ENCODE results near the gene CYP2A7. TPM values are rescaled to one million over a fixed set of nuclear protein-coding genes. Genes with fewer than 3 reads are reported as not detected.
"Not testable (repeated sequence)": the region's sequence is repeated elsewhere in the genome, so short reads cannot be mapped to it uniquely, and the experiment has no call there.

Gene CYP2A7
- total RNA-seq, 5 donors from 2014 or later (not counting 1 experiment from before 2014, with no cell fraction given): not detected

GRCh38 chr19:40922237-40923160 is 40.5 kb upstream of the CYP2A7 start:
- H3K36me3 ChIP-seq (ENCODE audit: control insufficient read depth in 2 of 2, extremely low read depth in 1 of 2, insufficient read depth in 1 of 2, low read length in 1 of 2); H3K4me1 Mint-ChIP-seq; H3K27ac ChIP-seq (ENCODE audit: low read length); H3K4me1 ChIP-seq (ENCODE audit: control insufficient read depth in 1 of 2, extremely low read depth in 1 of 2, insufficient read depth in 2 of 2, low read length in 2 of 2); H3K27ac Mint-ChIP-seq; DNase-seq; H3K9me3 ChIP-seq; POLR2A ChIA-PET; ATAC-seq (replicated peaks in 1 of 4); H3K36me3 Mint-ChIP-seq; CTCF ChIA-PET; H3K4me3 Mint-ChIP-seq; H3K4me3 ChIP-seq (ENCODE audit: control insufficient read depth in 1 of 2, extremely low read depth in 1 of 2, low read length in 1 of 2): not testable (repeated sequence)
- 100% methylated on average over 1 of the region's 11 CpGs for WGBS (ENCODE audit: insufficient coverage)
- H3K27me3 Mint-ChIP-seq: peaks cover 4 to 17% of the 10 kb centered on the region in 2 donors
- H3K27me3 ChIP-seq (replicated peaks in 1 of 2; ENCODE audit: control insufficient read depth in 2 of 2, extremely low read depth in 1 of 2, insufficient read depth in 2 of 2, low read length in 1 of 2): peaks cover 2 to 15% of the 10 kb centered on the region in 2 experiments
- peaks cover 6 to 21% (median 16%) of the 10 kb centered on the region in 3 donors for H3K9me3 Mint-ChIP-seq

GRCh38 chr19:40921005-40921897 is 39.2 kb upstream of the CYP2A7 start:
- Histone ChIP-seq H3K36me3 (ENCODE audit: control insufficient read depth in 2 of 2, extremely low read depth in 1 of 2, insufficient read depth in 1 of 2, low read length in 1 of 2) (no peaks in the 10 kb centered on the region), H3K27ac (ENCODE audit: low read length) (no peak overlapping the region), H3K4me3 (ENCODE audit: control insufficient read depth in 1 of 2, extremely low read depth in 1 of 2, low read length in 1 of 2) (no peak overlapping the region), H3K4me1 (ENCODE audit: control insufficient read depth in 1 of 2, extremely low read depth in 1 of 2, insufficient read depth in 2 of 2, low read length in 2 of 2) (no peaks in the 10 kb centered on the region), H3K27me3 (replicated peaks in 1 of 2; ENCODE audit: control insufficient read depth in 2 of 2, extremely low read depth in 1 of 2, insufficient read depth in 2 of 2, low read length in 1 of 2) (peaks cover 2 to 15% of the 10 kb centered on the region in 2 experiments), H3K9me3 (no peaks in the 10 kb centered on the region)
- POLR2A ChIA-PET: no interaction called here
- CTCF ChIA-PET: no interaction called here
- no peak for ATAC-seq (replicated peaks in 1 of 4)
- WGBS (ENCODE audit: insufficient coverage): 58% methylated on average over 8 of the region's 9 CpGs
- no peaks in the 10 kb centered on the region for H3K36me3 Mint-ChIP-seq
- H3K4me1 Mint-ChIP-seq: no peaks in the 10 kb centered on the region
- peaks cover 8 to 29% (median 16%) of the 10 kb centered on the region in 3 donors for H3K9me3 Mint-ChIP-seq
- peaks cover 0 to 14% of the 10 kb centered on the region in 2 donors for H3K27me3 Mint-ChIP-seq
- H3K27ac Mint-ChIP-seq: no peak overlapping the region
- no peak overlapping the region for H3K4me3 Mint-ChIP-seq
- DNase-seq: no peak

GRCh38 chr19:40920300-40921004 is 38.4 kb upstream of the CYP2A7 start:
- H3K9me3 Mint-ChIP-seq: peaks cover 8 to 29% (median 16%) of the 10 kb centered on the region in 3 donors
- DNase-seq: no peak
- no peaks in the 10 kb centered on the region for H3K36me3 Mint-ChIP-seq
- H3K4me1 Mint-ChIP-seq: no peaks in the 10 kb centered on the region
- H3K27me3 ChIP-seq (replicated peaks in 1 of 2; ENCODE audit: control insufficient read depth in 2 of 2, extremely low read depth in 1 of 2, insufficient read depth in 2 of 2, low read length in 1 of 2): peaks cover 0 to 15% of the 10 kb centered on the region in 2 experiments
- ChIA-PET POLR2A (no interaction called here), CTCF (no interaction called here)
- no peaks in the 10 kb centered on the region for H3K9me3 ChIP-seq
- H3K36me3 ChIP-seq (ENCODE audit: control insufficient read depth in 2 of 2, extremely low read depth in 1 of 2, insufficient read depth in 1 of 2, low read length in 1 of 2): no peaks in the 10 kb centered on the region
- no peak overlapping the region for H3K27ac Mint-ChIP-seq
- 100% methylated on average over 1 of the region's 4 CpGs for WGBS (ENCODE audit: insufficient coverage)
- H3K27ac ChIP-seq (ENCODE audit: low read length): no peak overlapping the region
- ATAC-seq (replicated peaks in 1 of 4): no peak
- H3K4me1 ChIP-seq (ENCODE audit: control insufficient read depth in 1 of 2, extremely low read depth in 1 of 2, insufficient read depth in 2 of 2, low read length in 2 of 2): no peaks in the 10 kb centered on the region
- peaks cover 2 to 15% of the 10 kb centered on the region in 2 donors for H3K27me3 Mint-ChIP-seq
- H3K4me3 Mint-ChIP-seq: no peak overlapping the region
- H3K4me3 ChIP-seq (ENCODE audit: control insufficient read depth in 1 of 2, extremely low read depth in 1 of 2, low read length in 1 of 2): no peak overlapping the region

- 89% methylated on average over 3 of the region's 7 CpGs for WGBS (ENCODE audit: insufficient coverage)
- peaks cover 9 to 21% of the 10 kb centered on the region in 2 donors for H3K27me3 Mint-ChIP-seq
- ATAC-seq (replicated peaks in 1 of 4); H3K36me3 ChIP-seq (ENCODE audit: control insufficient read depth in 2 of 2, extremely low read depth in 1 of 2, insufficient read depth in 1 of 2, low read length in 1 of 2); POLR2A ChIA-PET; H3K4me1 Mint-ChIP-seq; H3K4me3 ChIP-seq (ENCODE audit: control insufficient read depth in 1 of 2, extremely low read depth in 1 of 2, low read length in 1 of 2); H3K27ac Mint-ChIP-seq; CTCF ChIA-PET; H3K4me1 ChIP-seq (ENCODE audit: control insufficient read depth in 1 of 2, extremely low read depth in 1 of 2, insufficient read depth in 2 of 2, low read length in 2 of 2); H3K36me3 Mint-ChIP-seq; DNase-seq; H3K27ac ChIP-seq (ENCODE audit: low read length); H3K4me3 Mint-ChIP-seq; H3K9me3 ChIP-seq: not testable (repeated sequence)
- peaks cover 8 to 29% (median 18%) of the 10 kb centered on the region in 3 donors for H3K9me3 Mint-ChIP-seq
- H3K27me3 ChIP-seq (replicated peaks in 1 of 2; ENCODE audit: control insufficient read depth in 2 of 2, extremely low read depth in 1 of 2, insufficient read depth in 2 of 2, low read length in 1 of 2): peaks cover 0 to 14% of the 10 kb centered on the region in 2 experiments
Observed at GRCh38 chr19:40919530-40920299, 37.7 kb upstream of the CYP2A7 start.

- H3K27ac Mint-ChIP-seq; DNase-seq; H3K36me3 ChIP-seq (ENCODE audit: control insufficient read depth in 2 of 2, extremely low read depth in 1 of 2, insufficient read depth in 1 of 2, low read length in 1 of 2); CTCF ChIA-PET; H3K4me1 ChIP-seq (ENCODE audit: control insufficient read depth in 1 of 2, extremely low read depth in 1 of 2, insufficient read depth in 2 of 2, low read length in 2 of 2); H3K4me3 ChIP-seq (ENCODE audit: control insufficient read depth in 1 of 2, extremely low read depth in 1 of 2, low read length in 1 of 2); H3K36me3 Mint-ChIP-seq; POLR2A ChIA-PET; H3K27me3 ChIP-seq (replicated peaks in 1 of 2; ENCODE audit: control insufficient read depth in 2 of 2, extremely low read depth in 1 of 2, insufficient read depth in 2 of 2, low read length in 1 of 2); H3K4me3 Mint-ChIP-seq; H3K9me3 ChIP-seq; H3K27ac ChIP-seq (ENCODE audit: low read length); ATAC-seq (replicated peaks in 1 of 4); H3K4me1 Mint-ChIP-seq: not testable (repeated sequence)
- Mint-ChIP-seq H3K27me3 (peaks cover 16 to 33% of the 10 kb centered on the region in 2 donors), H3K9me3 (peaks cover 14 to 40% (median 19%) of the 10 kb centered on the region in 3 donors)
- WGBS (ENCODE audit: insufficient coverage): no CpG with 5 or more reads among the region's 2 CpGs
Observed at GRCh38 chr19:40918303-40918702, 36.3 kb upstream of the CYP2A7 start.

Measured in T-cell (primary cell).